GM20431 (cell line): ENCODE data around the gene CCDC187.
"Not testable (repeated sequence)": the region's sequence is repeated elsewhere in the genome, so short reads cannot be mapped to it uniquely, and the experiment has no call there.

ENCODE experiments used
- in situ Hi-C: fragments of 300-500 bp; cut with MseI, MboI; formaldehyde crosslinking; loops from one replicate; pipeline ENCODE4 v1.15.0; 2020; ENCODE audit warnings: low sequenced_read_pairs; ENCODE audit not compliant: unreplicated experiment

The CCDC187 gene

DNA sequence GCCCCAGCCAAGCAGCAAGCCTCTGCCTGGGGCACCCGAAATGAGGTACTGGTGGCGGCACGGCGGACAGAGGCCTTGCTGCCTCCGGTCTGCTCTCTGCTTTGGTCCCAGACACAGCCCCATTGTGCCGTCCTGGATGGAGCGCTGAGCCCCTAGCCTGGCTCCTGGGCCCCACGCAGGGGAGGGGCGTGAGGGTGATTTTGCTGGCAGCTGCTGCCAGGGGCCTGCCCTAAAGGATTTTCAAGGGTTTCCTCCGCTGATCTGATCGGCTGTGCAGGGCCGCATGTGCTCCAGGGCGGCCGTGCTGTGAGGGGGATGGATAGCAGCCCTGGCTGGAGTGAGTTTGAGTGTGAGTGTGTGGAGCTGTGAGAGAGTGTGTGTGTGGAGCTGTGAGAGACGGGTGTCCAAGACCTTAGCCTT is 24.7 kb upstream of the CCDC187 start:
- in situ Hi-C loops: no loop called here

DNA sequence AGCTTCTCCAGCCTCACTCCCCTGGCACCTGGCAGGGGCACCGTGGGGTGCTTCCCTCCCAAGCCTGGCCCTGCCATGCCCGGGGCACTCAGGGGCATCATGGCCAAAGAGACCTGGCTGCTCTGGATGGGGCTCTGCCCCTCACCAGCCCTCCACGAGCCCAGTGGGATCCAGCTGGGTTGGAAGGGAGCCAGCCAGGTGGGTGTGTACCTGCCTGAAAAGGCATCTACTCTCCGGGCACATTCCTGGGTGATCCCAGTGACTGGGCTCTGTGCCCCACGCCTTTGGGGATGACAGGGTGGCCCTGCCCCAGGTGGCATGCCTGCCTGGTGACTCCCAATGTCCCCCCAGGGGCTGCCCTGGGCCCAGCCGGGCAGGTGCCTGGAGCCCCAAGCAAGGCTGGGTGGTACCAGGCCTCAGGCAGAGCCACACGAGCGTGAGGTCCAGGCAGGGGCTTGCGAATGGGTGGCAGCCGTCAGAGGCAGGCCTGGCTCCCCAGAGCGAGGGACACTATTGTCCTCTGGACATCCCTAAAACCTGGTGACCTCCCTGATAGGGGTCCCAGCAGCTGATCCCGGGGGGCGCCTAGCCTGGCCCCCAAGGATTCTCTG is 24.2 kb upstream of the CCDC187 start:
- in situ Hi-C loops: no loop called here

DNA sequence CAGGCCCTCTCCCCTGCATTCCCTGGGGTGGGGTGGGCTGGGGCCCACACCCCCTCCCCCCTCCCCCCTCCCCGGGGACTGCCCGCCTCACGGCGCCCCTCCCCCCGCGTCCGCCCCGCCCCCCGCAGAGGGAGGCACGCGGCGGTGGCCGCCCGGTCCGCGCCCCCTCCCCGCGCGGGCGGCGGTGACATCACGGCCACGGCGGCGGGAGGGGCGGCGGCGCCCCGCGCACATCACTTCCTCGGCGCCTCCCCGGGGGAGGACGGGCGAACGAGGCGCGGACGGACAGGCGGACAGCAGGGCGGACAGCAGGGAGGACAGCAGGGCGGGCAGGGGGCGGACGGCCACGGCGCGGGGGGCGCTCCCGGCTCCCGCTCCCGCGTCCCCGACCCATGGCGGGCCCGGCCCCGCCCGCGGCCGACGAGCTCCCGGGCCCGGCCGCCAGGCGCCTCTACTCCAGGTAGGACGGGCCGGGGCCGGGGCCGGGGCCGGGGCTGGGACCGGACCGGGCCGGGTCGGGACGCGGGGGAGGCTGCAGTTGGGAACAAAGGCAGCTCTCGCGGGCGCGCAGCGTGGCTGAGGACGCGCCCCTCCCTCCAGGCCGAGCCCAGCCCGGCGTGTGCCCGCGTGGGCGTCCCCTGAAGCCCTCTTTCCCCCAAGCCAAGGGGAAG is 23.5 kb upstream of the CCDC187 start, which contains the start of gene GPSM1:
TSS of gene GPSM1 (plus strand) at position 236 of the 671 bp plus-strand sequence. CDS start at position 393, 157 bp downstream.
- in situ Hi-C loops: no loop called here

DNA sequence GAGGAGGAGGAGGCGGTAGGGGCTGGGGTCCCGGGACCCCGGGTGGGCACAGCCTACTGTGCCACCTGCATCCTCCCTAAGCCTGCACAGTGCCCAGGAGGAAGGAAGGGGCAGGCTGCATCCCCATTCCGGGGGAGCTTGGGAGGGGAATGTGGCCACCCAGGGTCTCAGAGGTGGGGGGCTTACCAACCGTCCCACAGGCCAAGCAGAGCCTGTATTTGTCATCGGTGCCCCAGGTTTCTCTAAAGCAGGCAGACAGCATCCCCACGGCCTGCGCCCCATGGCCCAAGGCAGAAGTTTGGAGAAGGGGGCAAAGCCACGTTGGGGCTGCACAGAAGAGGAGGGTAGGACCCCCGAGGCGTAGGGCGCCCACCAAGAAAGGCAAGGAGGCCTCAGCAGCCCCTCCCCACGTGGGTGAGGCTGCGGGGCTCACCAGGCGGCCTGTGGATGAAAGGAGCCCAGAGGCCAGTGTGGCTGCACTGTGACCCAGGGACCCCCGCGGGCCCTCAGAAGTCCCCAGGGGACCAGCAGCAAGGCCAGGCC is 22.9 kb upstream of the CCDC187 start:
- in situ Hi-C loops: no loop called here

DNA sequence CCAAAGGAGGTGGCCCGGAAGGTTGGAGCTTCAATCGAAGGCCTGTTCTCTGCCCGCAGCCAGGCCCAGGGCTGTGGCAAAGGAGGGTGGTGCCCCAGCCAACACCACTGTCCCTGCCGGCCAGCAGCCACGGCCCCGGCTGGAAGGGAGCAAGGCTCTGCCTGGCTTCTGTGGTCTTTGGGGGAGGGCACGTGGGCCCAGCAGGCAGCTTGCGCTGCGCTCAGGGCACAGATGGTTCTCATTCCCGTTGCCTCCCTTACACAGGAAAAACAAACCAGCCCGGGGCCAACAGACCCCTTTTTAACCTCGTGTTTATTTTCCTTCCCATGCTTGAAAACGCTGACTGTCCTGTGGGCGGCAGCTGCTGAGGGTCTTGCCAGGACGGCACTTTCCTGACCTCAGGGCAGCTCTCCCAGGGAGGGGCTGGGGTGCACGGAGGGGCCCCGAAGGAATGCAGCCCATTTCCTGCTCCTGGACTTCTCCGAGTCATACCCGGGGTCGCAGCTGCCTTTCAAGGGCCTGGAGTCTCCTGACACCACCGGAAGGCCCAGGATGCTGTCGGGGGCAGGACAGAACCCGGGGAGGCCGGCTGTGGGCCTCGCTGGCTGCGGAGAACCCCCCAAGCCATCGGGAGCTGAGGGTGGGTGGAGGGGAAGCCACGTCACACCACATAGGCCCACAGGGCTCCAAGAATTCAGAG is 22.3 kb upstream of the CCDC187 start:
- in situ Hi-C loops: no loop called here

DNA sequence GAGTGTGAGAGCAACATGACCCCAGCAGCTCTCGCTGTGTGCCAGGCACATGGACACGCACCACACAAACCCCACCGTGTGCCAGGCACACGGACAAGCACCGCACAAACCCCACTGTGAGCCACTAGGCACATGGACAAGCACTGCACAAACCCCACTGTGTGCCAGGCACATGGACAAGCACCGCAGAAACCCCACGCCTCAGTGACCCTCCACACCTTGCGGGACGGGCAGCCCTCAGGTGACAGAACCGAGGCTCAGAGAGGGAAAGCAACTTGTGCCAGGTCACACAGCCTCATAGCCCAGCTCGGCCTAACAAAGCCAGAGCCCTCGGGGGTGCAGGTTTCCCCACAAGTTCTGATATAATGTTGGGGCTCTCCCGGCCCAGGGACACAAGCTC is 21.5 kb upstream of the CCDC187 start:
- in situ Hi-C loops: no loop called here

DNA sequence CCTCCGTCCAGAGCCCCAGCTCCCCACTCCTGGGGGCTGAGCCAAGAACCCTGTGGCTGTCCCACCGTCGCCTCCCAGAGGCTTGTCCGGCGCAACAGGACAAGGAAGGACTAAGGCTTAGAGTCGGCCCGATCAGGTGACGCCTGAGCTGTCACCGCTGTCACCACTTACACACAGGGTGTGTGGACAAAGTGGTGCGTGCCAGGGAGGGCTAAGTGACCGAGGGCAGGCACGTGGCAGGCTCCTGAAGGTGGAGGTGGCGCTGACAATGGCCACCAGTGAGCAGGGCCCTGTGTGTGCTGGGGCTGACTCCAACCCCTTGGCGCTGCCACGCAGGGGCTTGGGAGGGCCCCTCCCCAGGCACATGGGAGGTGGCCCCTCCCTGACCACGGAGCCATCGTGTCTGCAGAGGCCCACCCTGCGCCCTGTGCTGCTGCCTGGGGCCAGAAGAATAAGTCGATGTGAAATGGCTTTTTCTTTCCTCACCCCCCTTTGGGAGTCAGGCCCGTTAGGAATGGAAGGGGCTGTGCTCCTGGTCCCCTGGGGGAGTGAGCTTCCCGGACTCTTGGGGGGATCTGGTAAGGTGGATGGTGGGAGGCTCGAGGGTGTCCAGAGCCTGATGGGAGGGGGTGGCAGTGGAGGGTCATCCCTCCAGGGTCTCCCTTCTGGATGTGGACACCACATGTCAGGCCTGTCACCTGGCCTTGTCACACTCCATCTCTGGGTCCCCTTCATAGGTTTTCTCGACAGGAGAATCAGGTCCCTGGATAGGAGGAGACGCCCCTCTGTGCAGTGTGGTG is 20.8 kb upstream of the CCDC187 start:
- in situ Hi-C loops: no loop called here

DNA sequence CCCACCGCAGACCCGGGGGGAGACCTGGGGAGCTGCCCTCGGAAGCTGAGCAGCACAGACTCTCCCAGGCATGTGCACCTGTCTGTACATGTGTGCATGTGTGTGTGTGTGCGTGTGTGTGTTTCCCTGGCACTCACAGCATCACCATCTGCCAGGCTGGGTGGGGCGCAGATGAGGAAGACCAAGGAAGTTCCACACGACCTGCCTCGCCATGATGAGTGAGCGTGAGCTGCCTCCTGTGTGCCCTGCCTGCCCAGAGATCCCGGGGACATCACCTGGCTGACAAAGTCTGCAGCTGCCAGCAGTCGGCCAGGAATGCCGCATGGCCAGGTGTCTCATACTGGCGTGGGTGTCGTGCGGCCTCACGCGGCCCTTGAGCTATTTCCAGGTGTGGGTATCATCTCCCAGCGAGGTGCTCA is 19.5 kb upstream of the CCDC187 start:
- in situ Hi-C loops: no loop called here

DNA sequence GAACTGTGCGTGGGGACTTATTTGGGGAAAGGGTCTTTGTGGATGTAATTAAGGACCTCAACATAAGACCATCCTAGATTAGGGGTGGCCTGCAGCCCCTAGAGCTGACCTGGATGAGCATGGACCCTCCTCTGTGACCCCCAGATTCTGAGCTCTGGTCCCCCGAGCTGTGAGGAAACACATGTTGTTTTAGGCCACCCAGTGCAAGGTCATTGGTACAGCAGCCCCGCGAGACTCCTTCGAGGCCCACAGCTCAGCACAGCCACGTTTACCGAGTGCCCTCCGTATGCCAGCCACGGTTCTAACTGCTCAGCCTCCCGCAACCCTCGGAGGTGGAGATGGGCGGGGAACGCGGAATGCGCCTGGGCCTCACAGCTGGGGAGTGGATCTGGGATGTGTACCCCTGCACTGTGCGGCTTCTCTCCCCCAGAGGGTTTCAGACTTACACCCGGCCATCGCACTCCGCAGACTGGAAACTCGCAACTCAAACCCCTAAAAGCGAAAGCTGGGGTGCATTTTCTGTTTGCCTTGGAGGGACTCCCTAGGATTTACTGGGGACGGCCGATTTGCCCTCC is 18.9 kb upstream of the CCDC187 start:
- in situ Hi-C loops: no loop called here

DNA sequence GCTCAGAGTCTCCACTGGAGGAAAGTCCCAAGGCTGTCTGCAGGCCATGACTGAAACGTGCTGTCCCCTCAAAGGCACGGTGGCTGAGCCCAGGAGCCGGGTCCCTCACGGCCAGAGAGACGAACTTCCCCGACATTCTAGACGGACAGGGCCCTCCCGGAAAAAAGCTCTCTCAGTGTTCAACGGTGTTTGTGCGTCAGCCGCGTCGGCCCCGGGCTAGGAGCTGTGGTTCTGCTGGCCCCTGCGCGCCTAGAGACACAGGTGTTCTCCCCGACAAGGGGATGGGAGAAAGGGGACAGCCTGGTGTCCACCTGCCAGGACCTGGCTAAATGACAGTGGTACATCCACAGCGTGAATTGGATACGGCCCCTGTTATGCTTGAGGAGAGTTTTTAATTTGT is 17.7 kb upstream of the CCDC187 start:
- in situ Hi-C loops: no loop called here

DNA sequence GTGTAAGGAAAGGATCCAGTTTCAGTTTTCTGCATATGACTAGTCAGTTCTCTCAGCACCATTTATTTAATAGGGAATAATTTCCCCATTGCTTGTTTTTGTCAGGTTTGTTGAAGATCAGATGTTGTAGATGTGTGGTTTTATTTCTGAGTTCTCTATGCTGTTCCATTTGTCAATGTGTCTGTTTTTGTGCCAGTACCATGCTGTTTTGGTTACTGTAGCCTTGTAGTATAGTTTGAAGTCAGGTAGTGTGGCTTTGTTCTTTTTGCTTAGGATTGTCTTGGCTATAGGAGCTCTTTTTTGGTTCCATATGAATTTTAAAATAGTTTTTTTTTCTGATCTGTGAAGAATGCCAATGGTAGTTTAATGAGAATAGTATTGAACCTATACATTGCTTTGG is 17.1 kb upstream of the CCDC187 start:
- in situ Hi-C loops: not testable (repeated sequence)

DNA sequence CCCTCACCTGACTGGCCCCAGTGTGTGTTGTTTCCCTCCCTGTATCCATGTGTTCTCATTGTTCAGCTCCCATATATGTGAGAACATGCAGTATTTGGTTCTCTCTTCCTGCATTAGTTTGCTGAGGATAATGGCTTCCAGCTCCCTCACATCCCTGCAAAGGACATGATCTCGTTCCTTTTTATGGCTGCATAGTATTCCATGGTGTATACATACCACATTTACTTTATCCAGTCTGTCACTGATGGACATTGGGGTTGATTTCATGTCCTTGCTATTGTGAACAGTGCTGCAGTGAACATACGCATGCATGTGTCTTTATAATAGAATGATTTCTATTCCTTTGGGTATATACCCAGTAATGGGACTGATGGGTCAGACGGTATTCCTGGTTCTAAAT is 16.1 kb upstream of the CCDC187 start:
- in situ Hi-C loops: not testable (repeated sequence)

DNA sequence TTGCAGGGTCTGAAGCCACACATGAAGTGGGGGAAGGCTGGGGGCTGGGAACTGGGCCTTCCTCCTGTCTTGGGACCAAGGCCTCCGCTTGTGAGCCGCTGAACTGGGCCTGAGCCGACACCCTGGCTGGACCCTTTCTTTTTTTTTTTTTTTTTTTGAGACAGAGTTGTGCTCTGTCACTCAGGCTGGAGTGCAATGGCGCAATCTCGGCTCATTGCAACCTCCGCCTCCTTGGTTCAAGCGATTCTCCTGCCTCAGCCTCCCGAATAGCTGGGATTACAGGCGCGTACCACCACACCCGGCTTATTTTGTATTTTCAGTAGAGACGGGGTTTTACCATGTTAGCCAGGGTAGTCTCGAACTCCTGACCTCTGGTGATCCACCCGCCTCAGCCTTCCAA is 15.3 kb upstream of the CCDC187 start:
- in situ Hi-C loops: not testable (repeated sequence)

DNA sequence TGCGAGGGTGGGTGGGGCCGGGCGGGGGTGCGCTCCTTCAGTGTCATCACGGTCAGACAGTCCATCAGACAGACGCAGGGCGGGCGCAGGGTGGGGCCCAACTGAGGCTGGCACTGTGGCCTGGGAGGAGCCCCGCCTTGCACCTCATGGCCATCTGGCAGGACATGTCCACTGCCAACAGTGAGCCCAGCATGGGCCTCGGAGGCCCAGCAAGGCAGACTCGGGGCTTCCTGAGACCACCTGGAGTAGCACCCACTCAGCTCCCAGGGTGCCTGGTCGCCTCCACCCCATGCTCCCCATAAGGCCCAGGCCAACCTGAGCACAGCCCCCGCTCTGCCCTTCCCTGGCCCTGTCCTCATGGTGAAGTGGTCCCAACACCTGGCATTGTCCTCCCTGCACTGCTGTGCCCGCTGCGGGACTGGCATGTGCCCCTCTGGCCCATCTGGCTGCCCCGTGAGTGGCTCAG is 14.9 kb upstream of the CCDC187 start:
- in situ Hi-C loops: no loop called here

DNA sequence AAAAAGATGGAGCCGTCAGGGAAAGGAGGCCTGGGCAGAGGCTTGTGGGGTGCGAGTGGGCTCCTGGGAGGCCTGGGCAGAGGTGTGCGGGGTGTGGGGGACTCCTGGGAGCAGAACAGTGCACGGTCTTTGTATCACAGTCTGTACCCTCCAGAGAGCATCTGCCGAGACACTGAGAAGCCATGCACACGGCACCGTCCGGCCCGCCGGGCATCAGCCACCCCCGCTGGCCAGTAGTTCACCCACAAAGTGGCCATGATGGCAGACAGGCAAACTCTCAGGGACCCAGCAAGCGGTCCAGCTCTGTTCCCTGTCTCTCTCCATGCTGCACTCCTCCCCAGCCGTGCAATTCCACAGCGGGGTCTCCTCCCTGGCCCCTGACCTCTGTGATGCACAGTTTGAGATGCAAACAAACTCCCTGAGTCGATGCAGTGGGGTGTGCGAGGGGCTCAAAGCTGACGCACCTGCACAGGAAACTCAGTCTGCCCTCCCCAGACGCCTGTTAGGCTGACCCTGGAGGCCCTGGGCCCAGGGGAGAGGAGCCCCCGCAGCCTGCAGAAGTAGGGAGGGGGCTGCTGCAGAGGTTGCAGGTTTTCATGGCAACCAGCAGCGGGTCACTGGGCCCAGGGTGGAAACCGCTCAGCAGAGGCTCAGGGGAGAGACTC is 14.3 kb upstream of the CCDC187 start:
- in situ Hi-C loops: no loop called here

DNA sequence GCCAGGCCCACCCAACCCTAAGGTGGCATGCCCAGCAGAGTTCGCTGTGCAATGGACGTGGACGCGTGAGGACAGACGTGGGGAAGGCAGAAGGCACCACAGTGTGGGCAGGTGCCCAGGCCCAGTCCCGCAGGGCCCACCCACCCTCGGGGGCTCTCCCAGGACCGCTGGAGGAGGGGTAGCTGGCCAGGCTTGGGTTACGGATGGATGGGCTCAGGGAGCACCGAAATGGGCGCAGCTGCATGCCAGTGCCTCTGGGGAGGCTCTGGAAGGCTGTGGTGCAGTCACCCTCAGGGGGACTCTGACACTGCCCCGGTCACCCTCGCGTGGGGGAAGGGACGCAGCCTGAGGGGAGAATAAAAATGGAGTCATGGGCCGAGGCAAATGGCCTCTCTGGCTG is 13.8 kb upstream of the CCDC187 start:
- in situ Hi-C loops: no loop called here

DNA sequence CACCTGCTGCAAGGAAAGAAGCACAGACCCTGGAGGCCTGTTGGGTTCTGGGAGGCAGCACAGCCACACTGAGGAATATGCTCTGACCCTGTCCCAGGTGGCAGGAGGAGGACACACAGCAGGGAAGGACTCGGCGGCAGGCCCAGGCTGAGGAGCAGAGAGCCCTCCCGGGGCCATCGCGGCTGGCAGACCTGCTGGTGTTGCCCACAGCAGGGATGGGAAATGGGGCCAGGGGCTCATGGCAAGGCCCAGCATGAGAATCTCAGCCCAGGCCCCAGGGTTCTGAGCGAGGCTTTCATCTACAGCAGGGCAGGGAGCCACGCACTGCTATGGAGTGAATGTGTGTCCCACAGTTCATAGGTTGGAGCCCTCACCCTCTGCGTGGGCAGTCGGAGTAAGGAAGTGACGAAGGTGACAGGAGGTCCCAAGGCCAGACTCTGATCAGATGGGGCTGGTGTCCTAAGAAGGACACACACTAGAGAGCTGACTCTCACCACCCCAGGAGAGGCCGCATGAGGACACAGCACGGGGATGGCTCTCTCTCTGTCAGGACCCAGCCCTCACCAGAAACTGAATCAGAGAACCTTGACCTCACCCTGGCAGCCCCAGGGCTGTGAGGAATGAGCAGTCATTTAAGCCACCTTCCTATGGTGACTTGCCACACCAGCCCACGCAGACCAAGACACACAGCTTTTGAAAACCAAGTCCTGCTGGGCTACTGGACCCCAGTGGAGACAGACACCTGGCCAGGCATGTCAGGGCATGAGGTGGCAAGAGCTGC is 13.2 kb upstream of the CCDC187 start:
- in situ Hi-C loops: no loop called here

DNA sequence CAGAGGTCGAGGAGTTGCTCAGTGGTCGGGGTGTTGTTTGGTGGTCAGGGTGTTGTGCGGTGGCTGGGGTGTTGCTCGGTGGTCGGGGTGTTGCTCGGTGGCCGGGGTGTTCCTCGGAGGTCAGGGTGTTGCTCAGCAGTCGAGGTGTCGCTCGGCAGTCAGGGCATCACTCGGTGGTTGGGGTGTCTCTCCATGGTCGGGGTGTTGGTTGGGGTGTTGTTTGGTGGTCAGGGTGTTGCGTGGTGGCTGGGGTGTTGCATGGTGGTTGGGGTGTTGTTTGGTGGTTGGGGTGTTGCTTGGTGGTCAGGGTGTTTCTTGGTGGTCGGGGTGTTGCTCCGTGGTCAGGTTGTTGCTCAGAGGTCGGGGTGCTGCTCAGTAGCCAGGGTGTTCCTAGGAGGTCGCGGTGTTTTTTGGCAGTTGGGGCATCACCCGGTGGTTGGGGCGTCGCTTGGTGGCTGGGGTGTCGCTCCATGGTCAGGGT is 12.4 kb upstream of the CCDC187 start:
- in situ Hi-C loops: no loop called here
